K562 (cell line): ENCODE measurements around the gene CAPRIN1. TPM values are rescaled to one million over a fixed set of nuclear protein-coding genes. Genes with fewer than 3 reads are reported as not detected.

Experiments
- EWSR1 ChIP-seq: fragments of 450-650 bp; IDR thresholded peaks from 2 replicates; pipeline ENCODE4 v1.6.1; 2018; ENCODE audit warnings: borderline replicate concordance, mild to moderate bottlenecking, low read depth, moderate library complexity; ENCODE audit not compliant: partially characterized antibody
- MAFG ChIP-seq: fragments of 450-650 bp; conservative IDR thresholded peaks from 2 replicates; pipeline ENCODE4 v1.6.1; 2016; ENCODE audit warnings: missing genetic modification characterization, missing compliant biosample characterization
- MAFK ChIP-seq: IDR thresholded peaks from 2 replicates; pipeline ENCODE4 v1.6.1; 2011; ENCODE audit warnings: low read length, improper control_type of control experiment
- MBD2 ChIP-seq: sonication (generic); IDR thresholded peaks from 2 replicates; pipeline ENCODE4 v1.6.1; 2016; ENCODE audit warnings: low read depth, borderline replicate concordance
- POLR2H ChIP-seq: IDR thresholded peaks from 2 replicates; pipeline ENCODE4 v1.6.1; 2016; ENCODE audit warnings: missing genetic modification characterization, low read depth, mild to moderate bottlenecking, control low read depth, missing compliant biosample characterization, moderate library complexity
- SAFB ChIP-seq: fragments of 200-400 bp; formaldehyde crosslinking; IDR thresholded peaks from 2 replicates; pipeline ENCODE4 v1.6.1; 2017; ENCODE audit warnings: low read depth, low read length, borderline replicate concordance
- ZFP30 ChIP-seq: fragments of 250-450 bp; sonication (Bioruptor Pico); IDR thresholded peaks from 2 replicates; pipeline ENCODE4 v1.8.0; 2022; ENCODE audit warnings: moderate library complexity, mild to moderate bottlenecking, inconsistent platforms, borderline replicate concordance
- ZNF318 ChIP-seq, 2 experiments: fragments of 450-650 bp; IDR thresholded peaks; 2 replicates each; pipeline ENCODE4 v1.6.1; 2016; ENCODE audit warnings: mild to moderate bottlenecking in 2 of 2, borderline replicate concordance in 1 of 2, low read depth in 1 of 2, moderate library complexity in 1 of 2
- ZNF407 ChIP-seq: fragments of 450-650 bp; IDR thresholded peaks from 2 replicates; pipeline ENCODE4 v1.6.1; 2016; ENCODE audit warnings: low read depth
- ZNF75A ChIP-seq: fragments of 450-650 bp; formaldehyde crosslinking; IDR thresholded peaks from 2 replicates; pipeline ENCODE4 v1.4.0; 2020; ENCODE audit warnings: mild to moderate bottlenecking
- polyA plus RNA-seq, 8 experiments: library from polyadenylated mRNA; depleted of rRNA in 4 of 8; stranded (reverse) in 5 of 8; unstranded in 3 of 8; fragments of >200 nt; fragmentation: Nextera tagmentation in 2 of 8; fragmentation: Illumina TruSeq in 1 of 8; extraction: Ambion mirVana in 2 of 8; extraction: Trizol in 1 of 8; gene quantifications; 2 replicates each; pipeline versions ENCODE4 v1.2.1 to v1.2.3, GENCODE V29; 2011 to 2014; ENCODE audit warnings: inconsistent platforms in 1 of 8, missing spikeins in 1 of 8
- total RNA-seq, 7 experiments: library from RNA; depleted of rRNA in 6 of 7; stranded (reverse); fragments of >200 nt in 6 of 7; fragmentation: Illumina TruSeq in 2 of 7; extraction: Trizol in 2 of 7; gene quantifications; 2 replicates each; pipeline versions ENCODE4 v1.2.1 to v1.2.3, GENCODE V29; 2011 to 2021; ENCODE audit warnings: low replicate concordance in 1 of 7

Gene CAPRIN1
- total and polyA plus RNA-seq, 9 of the 15 experiments (the other 6 are each of a cell fraction or from before 2014, with no cell fraction given), result 49.6 to 271 (median 244) TPM

GRCh38 chr11:34051349-34052035 is at the start of gene CAPRIN1 (continued):
- TF ChIP-seq ZNF407, result no peak
- no peak for TF ChIP-seq ZNF75A
- TF ChIP-seq EWSR1, result no peak
- no peak for TF ChIP-seq MAFG (tag)
- no peak for TF ChIP-seq ZNF318 (IDR thresholded peaks at IDR 0.05; ENCODE audit: borderline replicate concordance in 1 of 2, low read depth in 1 of 2)
- peak; percentile 66; the same call in 1 of the 2 replicates for TF ChIP-seq MBD2
- peak; percentile 77; the same call in 1 of the 2 replicates for TF ChIP-seq POLR2H
- TF ChIP-seq SAFB, result peak; percentile 97
- TF ChIP-seq MAFK, result no peak
- no peak for TF ChIP-seq ZFP30 (CRISPR knock-in tag)
